ENCODE results near the gene SEC24D.
"Not testable (repeated sequence)": the region's sequence is repeated elsewhere in the genome, so short reads cannot be mapped to it uniquely, and the experiment has no call there.

SEC24D gene

DNA sequence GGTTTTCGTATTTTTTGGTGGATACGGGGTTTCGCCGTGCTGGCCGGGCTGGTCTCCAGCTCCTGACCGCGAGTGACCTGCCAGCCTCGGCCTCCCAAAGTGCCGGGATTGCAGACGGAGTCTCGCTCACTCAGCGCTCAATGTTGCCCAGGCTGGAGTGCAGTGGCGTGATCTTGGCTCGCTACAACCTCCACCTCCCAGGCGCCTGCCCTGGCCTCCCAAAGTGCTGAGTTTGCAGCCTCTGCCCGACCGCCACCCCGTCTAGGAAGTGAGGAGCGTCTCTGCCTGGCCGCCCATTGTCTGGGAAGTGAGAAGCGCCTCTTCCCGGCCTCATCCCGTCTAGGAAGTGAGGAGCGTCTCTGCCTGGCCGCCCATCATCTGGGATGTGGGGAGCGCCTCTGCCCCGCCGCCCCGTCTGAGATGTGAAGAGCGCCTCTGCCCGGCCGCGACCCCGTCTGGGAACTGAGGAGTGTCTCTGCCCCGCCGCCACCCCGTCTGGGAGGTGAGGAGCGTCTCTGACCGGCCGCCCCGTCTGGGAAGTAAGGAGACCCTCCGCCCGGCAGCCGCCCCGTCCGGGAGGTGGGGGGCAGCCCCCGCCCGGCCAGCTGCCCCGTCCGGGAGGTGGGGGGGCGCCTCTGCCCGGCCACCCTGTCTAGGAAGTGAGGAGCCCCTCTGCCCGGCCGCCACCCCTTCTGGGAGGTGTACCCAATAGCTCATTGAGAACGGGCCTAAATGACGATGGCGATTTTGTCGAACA lies 44.1 kb downstream of the SEC24D start:
- not testable (repeated sequence) for H3K27me3 ChIP-seq (ENCODE audit: control insufficient read depth in 2 of 2, insufficient read depth in 2 of 2, low read length in 2 of 2); H3K27ac ChIP-seq (ENCODE audit: low read depth in 2 of 2, low read length in 2 of 2); H3K4me3 ChIP-seq (ENCODE audit: low read length in 2 of 2); H3K4me1 ChIP-seq (ENCODE audit: control insufficient read depth in 2 of 2, insufficient read depth in 2 of 2, low read length in 2 of 2); H3K9me3 ChIP-seq (ENCODE audit: control insufficient read depth in 2 of 2, low read length in 2 of 2); H3K9ac ChIP-seq (ENCODE audit: low read depth in 1 of 2, low read length in 2 of 2)
- peaks cover 20 to 26% of the 10 kb centered on the region in 2 donors for H3K36me3 ChIP-seq (ENCODE audit: control insufficient read depth in 2 of 2, insufficient read depth in 2 of 2, low read length in 2 of 2)

DNA sequence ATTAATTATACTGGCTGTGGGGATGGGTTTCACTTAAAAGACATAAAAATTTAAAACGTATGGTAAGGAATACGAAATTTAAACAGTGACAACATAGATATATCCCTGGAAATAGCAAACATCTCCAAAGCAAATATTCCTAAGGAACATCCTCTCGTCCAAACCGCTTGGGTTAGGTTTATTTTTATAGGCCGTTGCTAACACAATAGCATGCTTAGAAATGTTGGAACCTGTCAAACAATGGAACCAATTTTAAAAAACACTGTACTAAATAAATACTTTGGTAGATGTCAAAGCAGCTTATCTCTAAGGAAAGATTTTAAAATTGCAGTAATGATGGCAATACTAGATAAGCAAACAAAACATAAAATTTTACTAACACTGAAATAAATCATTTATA lies 45.4 kb downstream of the SEC24D start:
- no peaks in the 10 kb centered on the region for H3K9me3 ChIP-seq (ENCODE audit: control insufficient read depth in 2 of 2, low read length in 2 of 2)
- peaks cover 10 to 16% of the 10 kb centered on the region in 2 donors for H3K36me3 ChIP-seq (ENCODE audit: control insufficient read depth in 2 of 2, insufficient read depth in 2 of 2, low read length in 2 of 2)
- no peak overlapping the region for H3K4me3 ChIP-seq (ENCODE audit: low read length in 2 of 2)
- no peaks in the 10 kb centered on the region for H3K27me3 ChIP-seq (ENCODE audit: control insufficient read depth in 2 of 2, insufficient read depth in 2 of 2, low read length in 2 of 2)
- H3K4me1 ChIP-seq (ENCODE audit: control insufficient read depth in 2 of 2, insufficient read depth in 2 of 2, low read length in 2 of 2), result peaks cover 0 to 4% of the 10 kb centered on the region in 2 donors
- H3K9ac ChIP-seq (ENCODE audit: low read depth in 1 of 2, low read length in 2 of 2), result no peak overlapping the region
- H3K27ac ChIP-seq (ENCODE audit: low read depth in 2 of 2, low read length in 2 of 2), result no peak overlapping the region

DNA sequence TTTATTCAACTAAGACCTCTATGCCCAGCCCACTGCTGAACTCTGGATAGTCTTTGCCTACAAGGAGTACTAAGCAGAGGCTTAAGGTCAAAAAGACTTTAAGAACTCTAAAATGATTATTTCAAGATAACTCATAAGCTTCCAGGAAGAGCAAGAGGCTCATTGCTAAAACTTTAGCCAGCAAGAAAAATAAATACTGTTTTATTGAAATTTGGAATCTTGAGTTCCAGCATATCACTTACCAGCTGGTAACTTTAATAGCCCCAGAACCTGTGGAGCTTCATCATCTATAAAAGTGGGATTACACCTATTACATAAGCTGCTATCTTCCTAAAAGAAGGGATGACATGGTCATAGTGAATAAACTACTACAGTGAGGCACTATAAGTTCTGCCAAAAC lies 47.0 kb downstream of the SEC24D start:
- Histone ChIP-seq H3K36me3 (ENCODE audit: control insufficient read depth in 2 of 2, insufficient read depth in 2 of 2, low read length in 2 of 2) (peaks cover 7 to 11% of the 10 kb centered on the region in 2 donors), H3K27me3 (ENCODE audit: control insufficient read depth in 2 of 2, insufficient read depth in 2 of 2, low read length in 2 of 2) (no peaks in the 10 kb centered on the region), H3K4me3 (ENCODE audit: low read length in 2 of 2) (no peak overlapping the region), H3K9ac (ENCODE audit: low read depth in 1 of 2, low read length in 2 of 2) (no peak overlapping the region), H3K27ac (ENCODE audit: low read depth in 2 of 2, low read length in 2 of 2) (no peak overlapping the region), H3K9me3 (ENCODE audit: control insufficient read depth in 2 of 2, low read length in 2 of 2) (no peaks in the 10 kb centered on the region), H3K4me1 (ENCODE audit: control insufficient read depth in 2 of 2, insufficient read depth in 2 of 2, low read length in 2 of 2) (peaks cover 0 to 2% of the 10 kb centered on the region in 2 donors)

DNA sequence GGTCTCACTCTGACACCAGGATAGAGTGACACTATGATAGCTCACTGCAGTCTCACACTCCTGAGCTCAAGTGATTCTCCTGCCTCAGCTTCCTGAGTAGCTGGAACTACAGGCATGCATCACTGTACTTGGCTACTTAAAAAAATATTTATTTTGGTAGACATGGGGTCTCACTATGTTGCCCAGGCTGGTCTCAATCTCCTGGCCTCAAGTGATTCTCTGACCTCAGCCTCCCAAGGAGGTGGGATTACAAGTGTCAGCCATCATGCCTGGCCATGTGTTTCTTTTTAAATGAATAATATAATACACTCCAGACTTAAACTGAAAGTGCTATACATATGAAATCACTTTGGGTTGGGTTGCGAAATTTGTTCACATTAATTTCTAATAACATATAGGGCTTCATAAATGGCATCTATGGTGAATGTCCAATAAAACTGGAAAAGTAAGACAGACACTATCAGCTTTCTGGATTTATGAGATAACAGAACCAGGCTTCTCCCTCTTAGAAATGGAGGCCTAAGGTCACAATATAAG lies 48.0 kb downstream of the SEC24D start:
- Histone ChIP-seq H3K4me3 (ENCODE audit: low read length in 2 of 2) (no peak overlapping the region), H3K4me1 (ENCODE audit: control insufficient read depth in 2 of 2, insufficient read depth in 2 of 2, low read length in 2 of 2) (peaks cover 0 to 2% of the 10 kb centered on the region in 2 donors), H3K9me3 (ENCODE audit: control insufficient read depth in 2 of 2, low read length in 2 of 2) (no peaks in the 10 kb centered on the region), H3K27me3 (ENCODE audit: control insufficient read depth in 2 of 2, insufficient read depth in 2 of 2, low read length in 2 of 2) (no peaks in the 10 kb centered on the region), H3K9ac (ENCODE audit: low read depth in 1 of 2, low read length in 2 of 2) (no peak overlapping the region), H3K27ac (ENCODE audit: low read depth in 2 of 2, low read length in 2 of 2) (no peak overlapping the region), H3K36me3 (ENCODE audit: control insufficient read depth in 2 of 2, insufficient read depth in 2 of 2, low read length in 2 of 2) (peaks cover 7 to 10% of the 10 kb centered on the region in 2 donors)

DNA sequence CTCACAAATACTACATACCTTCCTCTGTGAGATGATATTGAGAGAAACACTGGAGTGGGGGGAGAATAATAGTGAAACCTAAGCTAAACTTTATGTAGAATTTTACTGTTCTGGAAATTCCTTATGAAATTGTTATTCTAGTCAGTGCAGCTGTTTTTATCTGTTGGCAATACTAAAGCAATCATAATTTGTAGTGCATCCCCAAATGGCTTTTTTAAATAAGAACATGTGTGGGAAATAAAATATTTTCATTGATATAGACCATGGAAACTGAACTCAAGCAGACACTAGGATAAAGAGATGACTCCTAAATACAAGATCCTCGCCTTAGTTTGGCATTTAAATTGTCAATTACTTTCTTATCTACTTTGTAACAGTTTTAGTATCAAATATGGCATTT lies 51.1 kb downstream of the SEC24D start:
- Histone ChIP-seq H3K4me3 (ENCODE audit: low read length in 2 of 2) (no peak overlapping the region), H3K36me3 (ENCODE audit: control insufficient read depth in 2 of 2, insufficient read depth in 2 of 2, low read length in 2 of 2) (peaks cover 9 to 10% of the 10 kb centered on the region in 2 donors), H3K27ac (ENCODE audit: low read depth in 2 of 2, low read length in 2 of 2) (no peak overlapping the region), H3K9me3 (ENCODE audit: control insufficient read depth in 2 of 2, low read length in 2 of 2) (no peaks in the 10 kb centered on the region), H3K9ac (ENCODE audit: low read depth in 1 of 2, low read length in 2 of 2) (no peak overlapping the region), H3K4me1 (ENCODE audit: control insufficient read depth in 2 of 2, insufficient read depth in 2 of 2, low read length in 2 of 2) (peaks cover 0 to 2% of the 10 kb centered on the region in 2 donors), H3K27me3 (ENCODE audit: control insufficient read depth in 2 of 2, insufficient read depth in 2 of 2, low read length in 2 of 2) (no peaks in the 10 kb centered on the region)

DNA sequence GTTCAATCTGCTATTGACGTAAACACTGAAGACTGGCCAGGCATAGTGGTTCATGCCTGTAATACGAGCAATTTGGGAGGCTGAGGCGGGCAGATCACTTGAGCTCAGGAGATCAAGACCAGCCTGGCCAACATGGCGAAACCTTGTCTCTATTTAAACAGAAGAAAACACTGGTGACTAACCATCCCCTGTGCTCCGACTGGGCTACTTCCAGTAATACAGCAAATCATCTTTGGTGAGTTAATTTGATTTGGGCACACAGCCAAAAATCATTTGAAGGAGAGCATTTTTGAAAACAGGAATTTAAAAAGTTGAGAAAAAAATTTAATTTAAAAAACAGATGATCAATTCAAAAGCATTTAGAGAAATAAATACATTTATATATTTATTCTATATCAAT lies 52.0 kb downstream of the SEC24D start:
- H3K27ac ChIP-seq (ENCODE audit: low read depth in 2 of 2, low read length in 2 of 2), result no peak overlapping the region
- H3K27me3 ChIP-seq (ENCODE audit: control insufficient read depth in 2 of 2, insufficient read depth in 2 of 2, low read length in 2 of 2), result no peaks in the 10 kb centered on the region
- no peak overlapping the region for H3K9ac ChIP-seq (ENCODE audit: low read depth in 1 of 2, low read length in 2 of 2)
- no peak overlapping the region for H3K4me3 ChIP-seq (ENCODE audit: low read length in 2 of 2)
- H3K36me3 ChIP-seq (ENCODE audit: control insufficient read depth in 2 of 2, insufficient read depth in 2 of 2, low read length in 2 of 2), result peaks cover 5 to 7% of the 10 kb centered on the region in 2 donors
- no peaks in the 10 kb centered on the region for H3K9me3 ChIP-seq (ENCODE audit: control insufficient read depth in 2 of 2, low read length in 2 of 2)
- H3K4me1 ChIP-seq (ENCODE audit: control insufficient read depth in 2 of 2, insufficient read depth in 2 of 2, low read length in 2 of 2), result no peaks in the 10 kb centered on the region

DNA sequence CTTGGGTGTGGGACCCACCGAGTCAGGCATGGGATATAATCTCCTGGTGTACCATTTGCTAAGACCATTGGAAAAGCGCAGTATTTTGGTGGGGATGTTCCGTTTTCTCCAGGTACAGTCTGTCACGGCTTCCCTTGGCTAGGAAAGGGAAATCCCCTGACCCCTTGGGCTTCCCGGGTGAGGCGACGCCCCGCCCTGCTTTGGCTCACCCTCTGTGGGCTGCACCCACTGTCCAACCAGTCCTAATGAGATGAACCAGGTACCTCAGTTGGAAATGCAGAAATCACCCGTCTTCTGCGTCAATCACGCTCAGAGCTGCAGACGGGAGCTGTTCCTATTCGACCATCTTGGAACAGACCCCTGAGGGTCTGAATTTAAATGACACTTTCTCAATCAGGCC lies 53.0 kb downstream of the SEC24D start:
- H3K4me1 ChIP-seq (ENCODE audit: control insufficient read depth in 2 of 2, insufficient read depth in 2 of 2, low read length in 2 of 2); H3K27me3 ChIP-seq (ENCODE audit: control insufficient read depth in 2 of 2, insufficient read depth in 2 of 2, low read length in 2 of 2); H3K9me3 ChIP-seq (ENCODE audit: control insufficient read depth in 2 of 2, low read length in 2 of 2); H3K4me3 ChIP-seq (ENCODE audit: low read length in 2 of 2); H3K27ac ChIP-seq (ENCODE audit: low read depth in 2 of 2, low read length in 2 of 2); H3K9ac ChIP-seq (ENCODE audit: low read depth in 1 of 2, low read length in 2 of 2); H3K36me3 ChIP-seq (ENCODE audit: control insufficient read depth in 2 of 2, insufficient read depth in 2 of 2, low read length in 2 of 2): not testable (repeated sequence)

DNA sequence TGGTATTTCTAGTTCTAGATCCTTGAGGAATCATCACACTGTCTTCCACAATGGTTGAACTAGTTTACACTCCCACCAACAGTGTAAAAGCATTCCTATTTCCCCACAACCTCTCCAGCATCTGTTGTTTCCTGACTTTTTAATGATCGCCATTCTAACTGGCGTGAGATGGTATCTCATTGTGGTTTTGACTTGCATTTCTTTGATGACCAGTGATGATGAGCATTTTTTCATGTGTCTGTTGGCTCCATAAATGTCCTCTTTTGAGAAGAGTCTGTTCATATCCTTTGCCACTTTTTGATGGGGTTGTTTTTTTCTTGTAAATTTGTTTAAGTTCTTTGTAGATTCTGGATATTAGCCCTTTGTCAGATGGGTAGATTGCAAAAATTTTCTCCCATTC lies 58.3 kb downstream of the SEC24D start:
- not testable (repeated sequence) for H3K36me3 ChIP-seq (ENCODE audit: control insufficient read depth in 2 of 2, insufficient read depth in 2 of 2, low read length in 2 of 2); H3K9me3 ChIP-seq (ENCODE audit: control insufficient read depth in 2 of 2, low read length in 2 of 2); H3K27ac ChIP-seq (ENCODE audit: low read depth in 2 of 2, low read length in 2 of 2); H3K9ac ChIP-seq (ENCODE audit: low read depth in 1 of 2, low read length in 2 of 2); H3K4me1 ChIP-seq (ENCODE audit: control insufficient read depth in 2 of 2, insufficient read depth in 2 of 2, low read length in 2 of 2); H3K27me3 ChIP-seq (ENCODE audit: control insufficient read depth in 2 of 2, insufficient read depth in 2 of 2, low read length in 2 of 2); H3K4me3 ChIP-seq (ENCODE audit: low read length in 2 of 2)

DNA sequence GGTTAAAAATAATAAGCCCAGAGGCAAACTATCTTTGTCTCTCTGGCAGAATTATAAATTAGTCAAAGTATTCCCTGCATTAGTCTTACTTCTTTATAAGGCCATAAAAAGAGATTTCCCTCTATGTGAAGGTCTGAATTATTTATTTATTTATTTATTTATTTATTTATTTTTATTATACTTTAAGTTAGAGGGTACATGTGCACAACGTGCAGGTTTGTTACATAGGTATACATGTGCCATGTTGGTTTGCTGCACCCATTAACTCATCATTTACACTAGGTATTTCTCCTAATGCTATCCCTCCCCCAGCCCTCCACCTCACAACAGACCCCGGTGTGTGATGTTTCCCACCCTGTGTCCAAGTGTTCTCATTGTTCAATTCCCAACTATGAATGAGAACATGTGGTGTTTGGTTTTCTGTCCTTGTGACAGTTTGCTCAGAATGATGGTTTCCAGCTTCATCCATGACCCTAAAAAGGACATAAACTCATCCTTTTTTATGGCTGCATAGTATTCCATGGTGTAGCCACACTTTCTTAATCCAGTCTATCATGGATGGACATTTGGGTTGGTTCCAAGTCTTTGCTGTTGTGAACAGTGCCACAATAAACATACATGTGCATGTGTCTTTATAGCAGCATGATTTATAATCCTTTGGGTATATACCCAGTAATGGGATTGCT lies 58.8 kb downstream of the SEC24D start:
- not testable (repeated sequence) for H3K27ac ChIP-seq (ENCODE audit: low read depth in 2 of 2, low read length in 2 of 2); H3K9me3 ChIP-seq (ENCODE audit: control insufficient read depth in 2 of 2, low read length in 2 of 2); H3K9ac ChIP-seq (ENCODE audit: low read depth in 1 of 2, low read length in 2 of 2); H3K36me3 ChIP-seq (ENCODE audit: control insufficient read depth in 2 of 2, insufficient read depth in 2 of 2, low read length in 2 of 2); H3K27me3 ChIP-seq (ENCODE audit: control insufficient read depth in 2 of 2, insufficient read depth in 2 of 2, low read length in 2 of 2); H3K4me1 ChIP-seq (ENCODE audit: control insufficient read depth in 2 of 2, insufficient read depth in 2 of 2, low read length in 2 of 2); H3K4me3 ChIP-seq (ENCODE audit: low read length in 2 of 2)

DNA sequence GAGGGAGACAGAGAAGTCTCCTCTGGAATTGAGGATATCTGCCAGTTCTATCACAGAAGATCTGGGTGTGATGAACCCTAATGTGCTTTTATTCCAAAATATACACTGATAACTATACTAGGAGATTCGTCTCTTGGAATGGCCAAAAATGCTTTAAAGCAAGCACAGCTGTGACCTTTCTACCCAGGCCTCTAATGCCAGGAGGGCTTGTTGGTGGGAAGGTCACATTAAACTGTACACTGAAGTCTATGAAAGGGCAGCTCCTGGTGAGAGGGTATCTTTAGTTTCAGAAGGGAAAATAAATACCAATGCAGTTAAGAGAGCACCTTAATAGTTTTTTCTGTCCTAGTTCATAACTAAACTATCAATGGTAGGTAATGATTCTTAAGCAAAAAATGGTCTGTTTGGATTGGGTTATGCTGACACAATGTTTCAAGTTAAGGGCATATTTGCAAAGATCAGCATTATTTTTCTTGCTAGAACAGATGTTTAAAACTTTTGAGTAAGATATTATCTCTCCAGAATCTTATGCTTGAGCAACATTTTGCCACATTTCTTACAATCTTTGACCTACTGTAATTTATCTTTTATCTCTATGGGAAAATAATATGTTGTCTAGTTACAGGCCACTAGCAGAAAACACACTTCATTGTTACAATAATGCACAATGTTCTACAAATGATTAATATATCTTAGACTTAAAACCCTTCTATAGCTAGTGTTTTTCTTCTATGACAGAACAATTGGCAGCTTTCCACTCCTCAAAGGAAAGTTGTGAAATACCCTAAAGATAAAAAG lies 59.6 kb downstream of the SEC24D start:
- H3K9me3 ChIP-seq (ENCODE audit: control insufficient read depth in 2 of 2, low read length in 2 of 2), result no peaks in the 10 kb centered on the region
- no peak overlapping the region for H3K9ac ChIP-seq (ENCODE audit: low read depth in 1 of 2, low read length in 2 of 2)
- H3K27ac ChIP-seq (ENCODE audit: low read depth in 2 of 2, low read length in 2 of 2), result no peak overlapping the region
- H3K4me3 ChIP-seq (ENCODE audit: low read length in 2 of 2), result no peak overlapping the region
- no peaks in the 10 kb centered on the region for H3K36me3 ChIP-seq (ENCODE audit: control insufficient read depth in 2 of 2, insufficient read depth in 2 of 2, low read length in 2 of 2)
- no peaks in the 10 kb centered on the region for H3K27me3 ChIP-seq (ENCODE audit: control insufficient read depth in 2 of 2, insufficient read depth in 2 of 2, low read length in 2 of 2)
- no peaks in the 10 kb centered on the region for H3K4me1 ChIP-seq (ENCODE audit: control insufficient read depth in 2 of 2, insufficient read depth in 2 of 2, low read length in 2 of 2)
